Activated CD8-positive, alpha-beta memory T cell treated with anti-CD3 and anti-CD28 coated beads, Interleukin-2, amount 10 ng/mL, durations not matched to agents 7 days and 5 days (primary cell): ENCODE data around the gene LEO1. TPM values are rescaled to one million over a fixed set of nuclear protein-coding genes. Genes with fewer than 3 reads are reported as not detected.

Experiments used
- ATAC-seq: fragments of 150-1000 bp; cut with Tn5 transposase; one replicate; pipeline ENCODE4 v1.10.0; 2021; ENCODE audit warnings: moderate library complexity
- CTCF ChIA-PET: fragments of 350-600 bp; sonication (Branson Sonifier 250); formaldehyde crosslinking; loops from one replicate; lab custom pipeline; 2021; ENCODE audit warnings: antibody characterized with exemption; lab: Charles Lee
- DNase-seq: peaks from one replicate; pipeline ENCODE4 v3.0.0-alpha.2; 2020
- H3K27ac Mint-ChIP-seq: one replicate; pipeline ENCODE4 v1.8.0; 2021; ENCODE audit warnings: mild to moderate bottlenecking, mixed read lengths
- H3K27me3 Mint-ChIP-seq: one replicate; pipeline ENCODE4 v1.8.0; 2021; ENCODE audit warnings: mixed read lengths
- H3K36me3 Mint-ChIP-seq: one replicate; pipeline ENCODE4 v1.8.0; 2021; ENCODE audit warnings: mild to moderate bottlenecking, mixed read lengths
- H3K4me1 Mint-ChIP-seq: one replicate; pipeline ENCODE4 v1.8.0; 2021; ENCODE audit warnings: mixed read lengths
- H3K4me3 Mint-ChIP-seq: one replicate; pipeline ENCODE4 v1.8.0; 2021; ENCODE audit warnings: mild to moderate bottlenecking, moderate library complexity, mixed read lengths
- H3K9me3 Mint-ChIP-seq: one replicate; pipeline ENCODE4 v1.8.0; 2022; ENCODE audit warnings: low read depth, mixed read lengths
- total RNA-seq, 2 experiments: library from RNA; stranded (reverse); gene quantifications; one replicate each; pipeline ENCODE4 v1.2.3, GENCODE V29; 2021

LEO1 gene
- total RNA-seq, 2 experiments from 2014 or later, result 33.4 to 34.9 TPM

DNA sequence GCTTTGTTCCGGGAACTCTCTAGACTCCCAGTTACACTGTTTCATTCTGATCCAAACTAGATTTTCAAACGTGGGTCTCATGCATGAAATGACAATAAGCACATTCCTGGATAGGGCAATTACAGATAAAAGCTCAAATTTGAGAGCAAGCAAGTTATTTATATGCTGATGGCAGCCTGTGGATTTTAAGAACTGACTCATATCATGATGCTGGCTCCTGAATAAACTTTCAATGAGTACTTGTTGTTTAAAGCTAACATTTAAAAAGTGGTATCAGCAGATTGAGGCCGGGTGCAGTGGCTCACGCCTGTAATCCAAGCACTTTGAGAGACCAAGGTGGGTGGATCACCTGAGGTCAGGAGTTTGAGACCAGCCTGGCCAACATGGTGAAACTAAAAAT, 66.6 kb downstream of the LEO1 start:
- H3K27me3 Mint-ChIP-seq, result no peaks in the 10 kb centered on the region
- no peak for DNase-seq
- ATAC-seq, result no peak
- no peak overlapping the region for H3K27ac Mint-ChIP-seq
- peaks cover 47% of the 10 kb centered on the region for H3K36me3 Mint-ChIP-seq
- CTCF ChIA-PET, result interaction anchor here (0.9 to 2.1 kb wide), 6 partner anchors 8 to 128 kb away, joined by 3 to 8 read pairs (median 5); no protein-coding TSS in a partner anchor
- H3K9me3 Mint-ChIP-seq, result no peaks in the 10 kb centered on the region
- H3K4me3 Mint-ChIP-seq, result no peak overlapping the region
- no peaks in the 10 kb centered on the region for H3K4me1 Mint-ChIP-seq

DNA sequence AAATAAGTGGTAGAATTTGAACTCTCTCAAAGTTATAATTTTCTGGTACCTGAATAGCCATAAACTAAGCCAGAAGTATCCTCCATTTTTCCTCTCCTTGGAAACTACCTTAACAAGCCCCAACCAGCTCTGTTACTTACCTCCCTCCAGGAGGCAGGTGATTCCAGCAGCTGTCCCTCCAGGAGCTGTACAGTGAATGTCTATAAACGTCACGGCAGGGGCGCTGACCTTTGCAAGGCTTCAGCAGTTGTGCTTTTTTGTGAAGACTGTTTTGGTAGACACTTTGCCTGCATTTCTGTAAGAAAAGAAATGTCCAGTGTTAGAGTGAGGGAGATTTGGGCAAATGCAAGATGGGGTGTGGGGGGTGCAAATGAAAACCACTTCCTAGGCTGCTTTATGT, 67.2 kb downstream of the LEO1 start:
- Mint-ChIP-seq H3K27ac (no peak overlapping the region), H3K4me3 (no peak overlapping the region), H3K9me3 (no peaks in the 10 kb centered on the region), H3K4me1 (no peaks in the 10 kb centered on the region), H3K27me3 (no peaks in the 10 kb centered on the region), H3K36me3 (peaks cover 46% of the 10 kb centered on the region)
- CTCF ChIA-PET, result interaction anchor here (0.9 to 2.1 kb wide), 4 partner anchors 8 to 128 kb away, joined by 3 to 8 read pairs (median 6); no protein-coding TSS in a partner anchor
- no peak for ATAC-seq
- DNase-seq, result no peak

DNA sequence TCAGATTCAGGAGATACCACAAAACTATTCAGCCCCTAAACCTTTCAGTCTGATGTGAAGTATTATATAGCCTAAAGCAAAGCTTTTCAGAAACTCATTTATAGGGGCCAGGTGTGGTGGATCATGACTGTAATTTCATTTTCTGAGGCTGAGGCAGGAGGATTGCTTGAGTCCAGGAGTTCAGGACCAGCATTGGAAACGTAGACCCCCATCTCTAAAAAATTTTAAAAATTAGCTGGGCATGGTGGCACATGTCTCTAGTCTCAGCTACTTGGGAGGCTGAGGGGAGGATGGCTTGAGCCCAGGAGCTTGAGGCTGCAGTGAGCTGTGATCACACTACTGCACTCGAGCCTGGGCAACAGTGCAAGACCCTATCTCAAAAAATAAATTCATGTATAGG, 82.1 kb downstream of the LEO1 start:
- Mint-ChIP-seq H3K4me3 (no peak overlapping the region), H3K4me1 (peaks cover 2% of the 10 kb centered on the region), H3K9me3 (no peaks in the 10 kb centered on the region), H3K36me3 (peaks cover 40% of the 10 kb centered on the region), H3K27me3 (no peaks in the 10 kb centered on the region), H3K27ac (no peak overlapping the region)
- CTCF ChIA-PET, result interaction anchor here (0.8 to 2.4 kb wide), 10 partner anchors 10 to 239 kb away, joined by 3 to 9 read pairs (median 4); no protein-coding TSS in a partner anchor
- ATAC-seq (no peak), DNase-seq (no peak)

DNA sequence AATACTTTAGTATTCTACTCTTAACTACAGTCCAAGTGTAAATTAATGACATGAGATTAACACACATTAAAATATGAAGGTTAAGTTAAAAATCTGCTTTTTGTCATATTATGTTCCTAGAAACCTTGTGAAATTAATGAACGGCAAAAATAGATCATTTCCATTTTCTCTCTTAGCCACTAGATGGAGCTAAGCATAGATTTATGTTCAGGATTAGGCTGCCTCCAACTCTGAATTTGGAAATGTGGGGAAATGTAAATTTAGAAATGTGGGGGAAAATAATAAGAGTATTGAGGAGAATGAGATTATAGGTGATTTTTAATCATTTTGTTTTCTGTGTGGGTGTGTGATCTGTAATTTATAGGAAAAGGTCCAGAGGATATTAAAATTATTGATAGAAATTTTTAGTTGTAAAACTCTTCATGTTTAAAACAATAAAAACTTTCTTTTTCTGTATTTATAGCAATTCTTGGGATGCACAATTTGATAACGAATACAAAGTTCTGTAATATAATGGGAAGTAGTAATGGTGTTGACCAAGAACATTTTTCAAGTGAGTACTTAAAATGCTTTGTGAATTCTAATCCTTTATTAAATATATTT, 82.9 kb downstream of the LEO1 start:
- Mint-ChIP-seq H3K4me1 (peaks cover 2% of the 10 kb centered on the region), H3K27me3 (no peaks in the 10 kb centered on the region), H3K27ac (no peak overlapping the region), H3K4me3 (no peak overlapping the region), H3K36me3 (peaks cover 41% of the 10 kb centered on the region), H3K9me3 (no peaks in the 10 kb centered on the region)
- DNase-seq, result no peak
- no peak for ATAC-seq
- CTCF ChIA-PET, result interaction anchor here (0.6 to 2.4 kb wide), 21 partner anchors 9 to 250 kb away, joined by 3 to 9 read pairs (median 3); no protein-coding TSS in a partner anchor

Other genes with a start within 250 kb of the LEO1 start
- 10 to 100 TPM; 16.0 to 21.7 TPM for gene LYSMD2, start 234.1 kb downstream of the LEO1 start, total RNA-seq
- gene TMOD2, start 220.2 kb downstream of the LEO1 start, total RNA-seq, result 10 to 100 TPM in 1 of 2 experiments, 1 to 10 TPM in 1; 6.9 to 12.7 TPM
- 10 to 100 TPM; 59.2 to 61.3 TPM for gene TMOD3, start 142.1 kb downstream of the LEO1 start, total RNA-seq
- 10 to 100 TPM; 44.7 to 53.0 TPM for gene MAPK6, start 47.4 kb upstream of the LEO1 start, total RNA-seq
- gene BCL2L10, start 141.0 kb upstream of the LEO1 start, total RNA-seq, result not detected
- gene GNB5, start 219.6 kb upstream of the LEO1 start, total RNA-seq, result 10 to 100 TPM; 27.9 to 39.5 TPM